GM23338 (cell line): ENCODE measurements around the gene PRSS57. TPM values are rescaled to one million over a fixed set of nuclear protein-coding genes. Genes with fewer than 3 reads are reported as not detected.

Source experiments
- ATAC-seq: fragments of 200-7000 bp; cut with Tn5 transposase; 3 replicates; pipeline ENCODE4 v1.9.1; 2020
- DNase-seq: peaks from one replicate; pipeline ENCODE4 v3.0.0-alpha.2; 2015; ENCODE audit warnings: low spot score
- H2AFZ ChIP-seq: fragments of 200-600 bp; sonication (generic); 2 replicates; pipeline ENCODE4 v1.8.0; 2016; ENCODE audit warnings: antibody characterized with exemption, mild to moderate bottlenecking, moderate library complexity
- H3F3A ChIP-seq: fragments of 200-600 bp; sonication (generic); replicated peaks from 2 replicates; pipeline ENCODE4 v1.8.0; 2017; ENCODE audit warnings: antibody characterized with exemption, mixed run types, low read depth
- H3K27ac ChIP-seq: fragments of 200-600 bp; sonication (generic); 2 replicates; pipeline ENCODE4 v1.6.1; 2016; ENCODE audit warnings: low read depth
- H3K27me3 ChIP-seq: fragments of 200-600 bp; sonication (generic); 2 replicates; pipeline ENCODE4 v1.8.0; 2016; ENCODE audit warnings: mild to moderate bottlenecking, mixed run types, moderate library complexity; ENCODE audit not compliant: insufficient read depth
- H3K36me3 ChIP-seq: fragments of 200-600 bp; sonication (generic); 2 replicates; pipeline ENCODE4 v1.8.0; 2016; ENCODE audit warnings: mild to moderate bottlenecking; ENCODE audit not compliant: insufficient read depth
- H3K4me1 ChIP-seq: fragments of 200-600 bp; sonication (generic); 2 replicates; pipeline ENCODE4 v1.8.0; 2016; ENCODE audit warnings: mild to moderate bottlenecking, moderate library complexity; ENCODE audit not compliant: insufficient read depth
- H3K4me2 ChIP-seq: fragments of 200-600 bp; sonication (generic); 2 replicates; pipeline ENCODE4 v1.7.1; 2017; ENCODE audit warnings: mixed run types
- H3K4me3 ChIP-seq: fragments of 200-600 bp; sonication (generic); 2 replicates; pipeline ENCODE4 v1.6.1; 2016; ENCODE audit warnings: mixed run types
- H3K79me2 ChIP-seq: fragments of 200-600 bp; sonication (generic); replicated peaks from 2 replicates; pipeline ENCODE4 v1.8.0; 2017; ENCODE audit warnings: mild to moderate bottlenecking; ENCODE audit not compliant: insufficient read depth
- H3K9me2 ChIP-seq: fragments of 200-600 bp; sonication (generic); 2 replicates; pipeline ENCODE4 v1.8.0; 2017; ENCODE audit not compliant: insufficient read depth
- H4K20me1 ChIP-seq: fragments of 200-600 bp; sonication (generic); replicated peaks from 2 replicates; pipeline ENCODE4 v1.8.0; 2017; ENCODE audit warnings: mild to moderate bottlenecking; ENCODE audit not compliant: insufficient read depth
- H3K27ac Mint-ChIP-seq: 2 replicates; pipeline ENCODE4 v1.8.0; 2020; ENCODE audit warnings: inconsistent platforms, mild to moderate bottlenecking, moderate library complexity, mixed read lengths
- H3K27me3 Mint-ChIP-seq: 3 replicates; pipeline ENCODE4 v1.8.0; 2022; ENCODE audit warnings: low read depth, mild to moderate bottlenecking, moderate library complexity, mixed read lengths, inconsistent platforms; ENCODE audit not compliant: insufficient read depth, poor library complexity
- H3K36me3 Mint-ChIP-seq: 3 replicates; pipeline ENCODE4 v1.8.0; 2021; ENCODE audit warnings: low read depth, mild to moderate bottlenecking, inconsistent platforms, moderate library complexity, mixed read lengths
- H3K4me1 Mint-ChIP-seq: 3 replicates; pipeline ENCODE4 v1.8.0; 2020; ENCODE audit warnings: mild to moderate bottlenecking, inconsistent platforms, mixed read lengths
- H3K4me3 Mint-ChIP-seq: 3 replicates; pipeline ENCODE4 v1.8.0; 2021; ENCODE audit warnings: moderate library complexity, mild to moderate bottlenecking, inconsistent platforms, mixed read lengths
- H3K9me3 Mint-ChIP-seq: 3 replicates; pipeline ENCODE4 v1.8.0; 2020; ENCODE audit warnings: moderate library complexity, mild to moderate bottlenecking, inconsistent platforms, mixed read lengths
- CREB1 ChIP-seq: fragments of 250-450 bp; sonication (Bioruptor Pico); IDR thresholded peaks from 2 replicates; pipeline ENCODE4 v1.5.0; 2020; ENCODE audit warnings: low read depth, mild to moderate bottlenecking, moderate library complexity
- EZH2 ChIP-seq: fragments of 200-600 bp; sonication (generic); IDR thresholded peaks from one replicate; pipeline ENCODE4 v1.8.0; 2017; ENCODE audit warnings: antibody characterized with exemption, mild to moderate bottlenecking, low read depth; ENCODE audit not compliant: unreplicated experiment
- EZH2phosphoT487 ChIP-seq: fragments of 200-600 bp; sonication (generic); IDR thresholded peaks from one replicate; pipeline ENCODE4 v1.8.1; 2018; ENCODE audit warnings: antibody characterized with exemption; ENCODE audit not compliant: unreplicated experiment
- JUNB ChIP-seq: IDR thresholded peaks from one replicate; pipeline ENCODE4 v1.6.1; 2016; ENCODE audit warnings: antibody characterized with exemption; ENCODE audit not compliant: unreplicated experiment
- NANOG ChIP-seq: IDR thresholded peaks from 2 replicates; pipeline ENCODE4 v1.6.1; 2016; ENCODE audit warnings: antibody characterized with exemption, borderline replicate concordance
- POLR2AphosphoS5 ChIP-seq: IDR thresholded peaks from 2 replicates; pipeline ENCODE4 v1.6.1; 2016; ENCODE audit warnings: antibody characterized with exemption, low read depth
- STAT1 ChIP-seq: IDR thresholded peaks from one replicate; pipeline ENCODE4 v1.6.1; 2016; ENCODE audit warnings: antibody characterized with exemption; ENCODE audit not compliant: unreplicated experiment
- ZNF114 ChIP-seq: fragments of 250-450 bp; sonication (Bioruptor Pico); IDR thresholded peaks from 2 replicates; pipeline ENCODE4 v1.5.0; 2020; ENCODE audit warnings: mild to moderate bottlenecking, moderate library complexity
- ZNF331 ChIP-seq: fragments of 250-450 bp; sonication (Bioruptor Pico); IDR thresholded peaks from 2 replicates; pipeline ENCODE4 v1.5.0; 2020; ENCODE audit warnings: low read depth, mild to moderate bottlenecking, moderate library complexity
- polyA plus RNA-seq: library from polyadenylated mRNA; unstranded; fragments of >200 nt; fragmentation: Nextera tagmentation; extraction: Ambion mirVana; gene quantifications from 2 replicates; pipeline ENCODE4 v1.2.1, GENCODE V29; 2016
- total RNA-seq: library from RNA; depleted of rRNA; stranded (reverse); fragments of >200 nt; shearing (Covaris generic); gene quantifications from 2 replicates; pipeline ENCODE4 v1.2.3, GENCODE V29; 2014
- TF ChIP-seq, protein P1 (sequence below): fragments of 250-450 bp; sonication (Bioruptor Pico); IDR thresholded peaks from 2 replicates; pipeline ENCODE4 v1.5.0; 2020; ENCODE audit warnings: mild to moderate bottlenecking, moderate library complexity
- TF ChIP-seq, protein P2 (sequence below): IDR thresholded peaks from one replicate; pipeline ENCODE4 v1.6.1; 2018; ENCODE audit warnings: antibody characterized with exemption; ENCODE audit not compliant: unreplicated experiment

PRSS57 gene
- total and polyA plus RNA-seq, 2 experiments from 2014 or later: 0.34 TPM; not detected in 1

DNA sequence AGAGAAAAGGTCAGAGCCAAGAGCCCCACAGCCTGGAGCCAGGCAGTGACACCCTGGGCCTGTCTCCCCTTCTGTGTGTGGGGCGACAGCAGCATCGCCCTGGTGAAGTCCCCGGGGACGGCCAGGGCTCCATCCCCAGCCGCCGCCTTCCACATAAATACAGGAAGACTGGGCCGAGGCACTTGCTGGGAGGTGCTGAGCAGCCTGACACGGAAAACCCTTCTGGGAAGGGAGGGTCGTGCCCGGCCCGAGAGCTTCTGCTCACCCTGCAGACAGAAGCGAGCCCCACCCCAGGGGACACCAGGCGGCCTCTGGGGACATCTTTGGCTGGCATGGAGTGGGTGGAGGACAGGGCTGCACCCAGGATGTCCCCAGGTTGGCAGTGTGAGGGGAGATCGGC lies 50.5 kb downstream of the PRSS57 start:
- H3K9me2 ChIP-seq: no peaks in the 10 kb centered on the region
- TF ChIP-seq ZNF114 (CRISPR knock-in tag) (no peak), EZH2phosphoT487 (no peak), EZH2 (no peak), POLR2AphosphoS5 (no peak), CREB1 (CRISPR knock-in tag) (no peak), ZNF331 (CRISPR knock-in tag) (no peak), STAT1 (no peak), NANOG (no peak), JUNB (no peak)
- TF ChIP-seq, protein P1, sequence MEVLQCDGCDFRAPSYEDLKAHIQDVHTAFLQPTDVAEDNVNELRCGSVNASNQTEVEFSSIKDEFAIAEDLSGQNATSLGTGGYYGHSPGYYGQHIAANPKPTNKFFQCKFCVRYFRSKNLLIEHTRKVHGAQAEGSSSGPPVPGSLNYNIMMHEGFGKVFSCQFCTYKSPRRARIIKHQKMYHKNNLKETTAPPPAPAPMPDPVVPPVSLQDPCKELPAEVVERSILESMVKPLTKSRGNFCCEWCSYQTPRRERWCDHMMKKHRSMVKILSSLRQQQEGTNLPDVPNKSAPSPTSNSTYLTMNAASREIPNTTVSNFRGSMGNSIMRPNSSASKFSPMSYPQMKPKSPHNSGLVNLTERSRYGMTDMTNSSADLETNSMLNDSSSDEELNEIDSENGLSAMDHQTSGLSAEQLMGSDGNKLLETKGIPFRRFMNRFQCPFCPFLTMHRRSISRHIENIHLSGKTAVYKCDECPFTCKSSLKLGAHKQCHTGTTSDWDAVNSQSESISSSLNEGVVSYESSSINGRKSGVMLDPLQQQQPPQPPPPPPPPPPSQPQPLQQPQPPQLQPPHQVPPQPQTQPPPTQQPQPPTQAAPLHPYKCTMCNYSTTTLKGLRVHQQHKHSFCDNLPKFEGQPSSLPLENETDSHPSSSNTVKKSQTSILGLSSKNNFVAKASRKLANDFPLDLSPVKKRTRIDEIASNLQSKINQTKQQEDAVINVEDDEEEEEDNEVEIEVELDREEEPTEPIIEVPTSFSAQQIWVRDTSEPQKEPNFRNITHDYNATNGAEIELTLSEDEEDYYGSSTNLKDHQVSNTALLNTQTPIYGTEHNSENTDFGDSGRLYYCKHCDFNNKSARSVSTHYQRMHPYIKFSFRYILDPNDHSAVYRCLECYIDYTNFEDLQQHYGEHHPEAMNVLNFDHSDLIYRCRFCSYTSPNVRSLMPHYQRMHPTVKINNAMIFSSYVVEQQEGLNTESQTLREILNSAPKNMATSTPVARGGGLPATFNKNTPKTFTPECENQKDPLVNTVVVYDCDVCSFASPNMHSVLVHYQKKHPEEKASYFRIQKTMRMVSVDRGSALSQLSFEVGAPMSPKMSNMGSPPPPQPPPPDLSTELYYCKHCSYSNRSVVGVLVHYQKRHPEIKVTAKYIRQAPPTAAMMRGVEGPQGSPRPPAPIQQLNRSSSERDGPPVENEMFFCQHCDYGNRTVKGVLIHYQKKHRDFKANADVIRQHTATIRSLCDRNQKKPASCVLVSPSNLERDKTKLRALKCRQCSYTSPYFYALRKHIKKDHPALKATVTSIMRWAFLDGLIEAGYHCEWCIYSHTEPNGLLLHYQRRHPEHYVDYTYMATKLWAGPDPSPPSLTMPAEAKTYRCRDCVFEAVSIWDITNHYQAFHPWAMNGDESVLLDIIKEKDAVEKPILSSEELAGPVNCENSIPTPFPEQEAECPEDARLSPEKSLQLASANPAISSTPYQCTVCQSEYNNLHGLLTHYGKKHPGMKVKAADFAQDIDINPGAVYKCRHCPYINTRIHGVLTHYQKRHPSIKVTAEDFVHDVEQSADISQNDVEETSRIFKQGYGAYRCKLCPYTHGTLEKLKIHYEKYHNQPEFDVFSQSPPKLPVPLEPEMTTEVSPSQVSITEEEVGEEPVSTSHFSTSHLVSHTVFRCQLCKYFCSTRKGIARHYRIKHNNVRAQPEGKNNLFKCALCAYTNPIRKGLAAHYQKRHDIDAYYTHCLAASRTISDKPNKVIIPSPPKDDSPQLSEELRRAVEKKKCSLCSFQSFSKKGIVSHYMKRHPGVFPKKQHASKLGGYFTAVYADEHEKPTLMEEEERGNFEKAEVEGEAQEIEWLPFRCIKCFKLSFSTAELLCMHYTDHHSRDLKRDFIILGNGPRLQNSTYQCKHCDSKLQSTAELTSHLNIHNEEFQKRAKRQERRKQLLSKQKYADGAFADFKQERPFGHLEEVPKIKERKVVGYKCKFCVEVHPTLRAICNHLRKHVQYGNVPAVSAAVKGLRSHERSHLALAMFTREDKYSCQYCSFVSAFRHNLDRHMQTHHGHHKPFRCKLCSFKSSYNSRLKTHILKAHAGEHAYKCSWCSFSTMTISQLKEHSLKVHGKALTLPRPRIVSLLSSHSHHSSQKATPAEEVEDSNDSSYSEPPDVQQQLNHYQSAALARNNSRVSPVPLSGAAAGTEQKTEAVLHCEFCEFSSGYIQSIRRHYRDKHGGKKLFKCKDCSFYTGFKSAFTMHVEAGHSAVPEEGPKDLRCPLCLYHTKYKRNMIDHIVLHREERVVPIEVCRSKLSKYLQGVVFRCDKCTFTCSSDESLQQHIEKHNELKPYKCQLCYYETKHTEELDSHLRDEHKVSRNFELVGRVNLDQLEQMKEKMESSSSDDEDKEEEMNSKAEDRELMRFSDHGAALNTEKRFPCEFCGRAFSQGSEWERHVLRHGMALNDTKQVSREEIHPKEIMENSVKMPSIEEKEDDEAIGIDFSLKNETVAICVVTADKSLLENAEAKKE (CRISPR knock-in tag): no peak
- TF ChIP-seq, protein P2, sequence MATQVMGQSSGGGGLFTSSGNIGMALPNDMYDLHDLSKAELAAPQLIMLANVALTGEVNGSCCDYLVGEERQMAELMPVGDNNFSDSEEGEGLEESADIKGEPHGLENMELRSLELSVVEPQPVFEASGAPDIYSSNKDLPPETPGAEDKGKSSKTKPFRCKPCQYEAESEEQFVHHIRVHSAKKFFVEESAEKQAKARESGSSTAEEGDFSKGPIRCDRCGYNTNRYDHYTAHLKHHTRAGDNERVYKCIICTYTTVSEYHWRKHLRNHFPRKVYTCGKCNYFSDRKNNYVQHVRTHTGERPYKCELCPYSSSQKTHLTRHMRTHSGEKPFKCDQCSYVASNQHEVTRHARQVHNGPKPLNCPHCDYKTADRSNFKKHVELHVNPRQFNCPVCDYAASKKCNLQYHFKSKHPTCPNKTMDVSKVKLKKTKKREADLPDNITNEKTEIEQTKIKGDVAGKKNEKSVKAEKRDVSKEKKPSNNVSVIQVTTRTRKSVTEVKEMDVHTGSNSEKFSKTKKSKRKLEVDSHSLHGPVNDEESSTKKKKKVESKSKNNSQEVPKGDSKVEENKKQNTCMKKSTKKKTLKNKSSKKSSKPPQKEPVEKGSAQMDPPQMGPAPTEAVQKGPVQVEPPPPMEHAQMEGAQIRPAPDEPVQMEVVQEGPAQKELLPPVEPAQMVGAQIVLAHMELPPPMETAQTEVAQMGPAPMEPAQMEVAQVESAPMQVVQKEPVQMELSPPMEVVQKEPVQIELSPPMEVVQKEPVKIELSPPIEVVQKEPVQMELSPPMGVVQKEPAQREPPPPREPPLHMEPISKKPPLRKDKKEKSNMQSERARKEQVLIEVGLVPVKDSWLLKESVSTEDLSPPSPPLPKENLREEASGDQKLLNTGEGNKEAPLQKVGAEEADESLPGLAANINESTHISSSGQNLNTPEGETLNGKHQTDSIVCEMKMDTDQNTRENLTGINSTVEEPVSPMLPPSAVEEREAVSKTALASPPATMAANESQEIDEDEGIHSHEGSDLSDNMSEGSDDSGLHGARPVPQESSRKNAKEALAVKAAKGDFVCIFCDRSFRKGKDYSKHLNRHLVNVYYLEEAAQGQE: no peak
- H2AFZ ChIP-seq: no peak overlapping the region
- peaks cover 17% of the 10 kb centered on the region; the same call in 2 of the 3 replicates for H3K36me3 Mint-ChIP-seq
- H3K27me3 ChIP-seq: no peaks in the 10 kb centered on the region
- H3K27me3 Mint-ChIP-seq: peaks cover 16% of the 10 kb centered on the region
- no peak for DNase-seq
- H3K4me2 ChIP-seq: no peak overlapping the region
- 0 out of 2 replicates have a peak, but pooled peaks cover 5% of the 10 kb centered on the region for H3K36me3 ChIP-seq
- H3K4me3 Mint-ChIP-seq: no peak overlapping the region
- no peaks in the 10 kb centered on the region for H3K79me2 ChIP-seq
- no peaks in the 10 kb centered on the region; the same call in 1 of the 2 replicates for H4K20me1 ChIP-seq
- H3K4me1 Mint-ChIP-seq: no peaks in the 10 kb centered on the region
- no peaks in the 10 kb centered on the region for H3K4me1 ChIP-seq
- H3K9me3 Mint-ChIP-seq: no peaks in the 10 kb centered on the region
- no peak overlapping the region for H3K4me3 ChIP-seq
- H3K27ac Mint-ChIP-seq: no peak overlapping the region
- H3F3A ChIP-seq: no peaks in the 10 kb centered on the region
- H3K27ac ChIP-seq: no peak overlapping the region
- no peak for ATAC-seq
